Cardiac muscle cell (in vitro differentiated cells and primary cell): Measurements from ENCODE around the gene PROZ. TPM values are rescaled to one million over a fixed set of nuclear protein-coding genes. Genes with fewer than 3 reads are reported as not detected.

Source experiments
- DNase-seq, 2 donors: peaks; one replicate each; pipeline versions ENCODE4 v3.0.0 to v3.0.0-alpha.2; 2010 to 2017; ENCODE audit warnings: low read depth in 1 of 2, low spot score in 1 of 2
- H3K27ac ChIP-seq: fragments of 200-600 bp; sonication (generic); 2 replicates; pipeline ENCODE4 v1.5.1; 2016
- H3K27me3 ChIP-seq: fragments of 200-600 bp; sonication (generic); 2 replicates; pipeline ENCODE4 v1.6.0; 2016; ENCODE audit warnings: control low read depth
- H3K36me3 ChIP-seq: fragments of 200-600 bp; sonication (generic); 2 replicates; pipeline ENCODE4 v1.5.1; 2016; ENCODE audit warnings: control low read depth
- H3K4me1 ChIP-seq: fragments of 200-600 bp; sonication (generic); 2 replicates; pipeline ENCODE4 v1.8.1; 2017; ENCODE audit warnings: low read depth, mild to moderate bottlenecking, mixed run types
- H3K4me3 ChIP-seq: fragments of 200-600 bp; sonication (generic); 2 replicates; pipeline ENCODE4 v1.5.1; 2016; ENCODE audit warnings: mild to moderate bottlenecking
- H3K9me3 ChIP-seq: fragments of 200-600 bp; sonication (generic); 2 replicates; pipeline ENCODE4 v1.5.1; 2017; ENCODE audit warnings: low read depth, mild to moderate bottlenecking, control low read depth
- CTCF ChIP-seq: IDR thresholded peaks from 2 replicates; pipeline ENCODE4 v1.5.1; 2012; ENCODE audit warnings: low read depth, mild to moderate bottlenecking, low read length
- polyA plus RNA-seq: library from polyadenylated mRNA; unstranded; fragments of >200 nt; fragmentation: Nextera tagmentation; extraction: Ambion mirVana; gene quantifications from 2 replicates; pipeline ENCODE4 v1.2.1, GENCODE V29; 2016
- total RNA-seq: library from RNA; depleted of rRNA; stranded (reverse); fragments of >200 nt; gene quantifications from 2 replicates; pipeline ENCODE4 v1.2.3, GENCODE V29; 2016

PROZ gene
- total and polyA plus RNA-seq, 2 experiments from 2014 or later = 0.42 TPM; not detected in 1

GRCh38 chr13:113201815-113202214, 43.4 kb downstream of the PROZ start:
- H3K4me3 ChIP-seq = no peak overlapping the region
- peaks cover 27% of the 10 kb centered on the region for H3K4me1 ChIP-seq
- no peaks in the 10 kb centered on the region for H3K9me3 ChIP-seq
- H3K27ac ChIP-seq = no peak overlapping the region
- H3K36me3 ChIP-seq = peaks cover 21% of the 10 kb centered on the region
- H3K27me3 ChIP-seq = no peaks in the 10 kb centered on the region
- no peak for DNase-seq
- TF ChIP-seq CTCF = no peak

- no peak for DNase-seq
- Histone ChIP-seq H3K4me1 (peaks cover 36% of the 10 kb centered on the region), H3K27me3 (no peaks in the 10 kb centered on the region), H3K4me3 (no peak overlapping the region), H3K36me3 (peaks cover 10% of the 10 kb centered on the region), H3K27ac (no peak overlapping the region), H3K9me3 (no peaks in the 10 kb centered on the region)
- TF ChIP-seq CTCF = no peak
Observed at GRCh38 chr13:113202912-113203311, 44.5 kb downstream of the PROZ start.

- no peaks in the 10 kb centered on the region for H3K27me3 ChIP-seq
- H3K36me3 ChIP-seq = peaks cover 5% of the 10 kb centered on the region
- DNase-seq = peak; percentile 13 to 95
- no peak for TF ChIP-seq CTCF
- H3K4me1 ChIP-seq = peaks cover 36% of the 10 kb centered on the region
- peak overlapping the region; percentile 80 for H3K27ac ChIP-seq
- no peak overlapping the region for H3K4me3 ChIP-seq
- no peaks in the 10 kb centered on the region for H3K9me3 ChIP-seq
Observed at GRCh38 chr13:113203507-113204377, 45.3 kb downstream of the PROZ start.

GRCh38 chr13:113204378-113204734, 45.9 kb downstream of the PROZ start:
- no peak for DNase-seq
- Histone ChIP-seq H3K9me3 (no peaks in the 10 kb centered on the region), H3K36me3 (no peaks in the 10 kb centered on the region), H3K27me3 (no peaks in the 10 kb centered on the region), H3K4me1 (peaks cover 36% of the 10 kb centered on the region), H3K4me3 (no peak overlapping the region), H3K27ac (peak overlapping the region; percentile 50)
- TF ChIP-seq CTCF = no peak

GRCh38 chr13:113205428-113205931, 47.0 kb downstream of the PROZ start:
- Histone ChIP-seq H3K9me3 (no peaks in the 10 kb centered on the region), H3K27ac (no peak overlapping the region), H3K36me3 (no peaks in the 10 kb centered on the region), H3K27me3 (no peaks in the 10 kb centered on the region), H3K4me3 (no peak overlapping the region), H3K4me1 (peaks cover 40% of the 10 kb centered on the region)
- TF ChIP-seq CTCF = no peak
- peak in 1 of 2 donors; percentile 48 for DNase-seq
